Caki2 (cell line): ENCODE results near the gene FAM187B. TPM values are rescaled to one million over a fixed set of nuclear protein-coding genes. Genes with fewer than 3 reads are reported as not detected.
A peak's percentile ranks its signal among the peaks of the same experiment; 100 is the strongest.

ENCODE experiments used
- DNase-seq: peaks from one replicate; pipeline ENCODE4 v3.0.0-alpha.2; 2015; ENCODE audit warnings: low read depth
- in situ Hi-C: cut with HindIII; loops from 2 replicates; pipeline ENCODE4 v1.10.0; 2016; ENCODE audit warnings: low sequenced_read_pairs, low pct_unique_long_range_greater_than_20kb, mixed read lengths
- total RNA-seq: library from RNA; depleted of rRNA; stranded (reverse); fragments of >200 nt; shearing (Covaris generic); gene quantifications from 2 replicates; pipeline ENCODE4 v1.2.3, GENCODE V29; 2014; ENCODE audit warnings: low replicate concordance; rRNA removed

Gene FAM187B
- total RNA-seq = not detected in 2 replicates

GRCh38 chr19:35228177-35228930 lies at the start of gene FAM187B:
Gene FAM187B, minus strand, starts transcription at chr19:35228739. Its CDS starts 59 bp downstream, at chr19:35228680.
- in situ Hi-C loops = no loop called here
- no peak for DNase-seq

DNA sequence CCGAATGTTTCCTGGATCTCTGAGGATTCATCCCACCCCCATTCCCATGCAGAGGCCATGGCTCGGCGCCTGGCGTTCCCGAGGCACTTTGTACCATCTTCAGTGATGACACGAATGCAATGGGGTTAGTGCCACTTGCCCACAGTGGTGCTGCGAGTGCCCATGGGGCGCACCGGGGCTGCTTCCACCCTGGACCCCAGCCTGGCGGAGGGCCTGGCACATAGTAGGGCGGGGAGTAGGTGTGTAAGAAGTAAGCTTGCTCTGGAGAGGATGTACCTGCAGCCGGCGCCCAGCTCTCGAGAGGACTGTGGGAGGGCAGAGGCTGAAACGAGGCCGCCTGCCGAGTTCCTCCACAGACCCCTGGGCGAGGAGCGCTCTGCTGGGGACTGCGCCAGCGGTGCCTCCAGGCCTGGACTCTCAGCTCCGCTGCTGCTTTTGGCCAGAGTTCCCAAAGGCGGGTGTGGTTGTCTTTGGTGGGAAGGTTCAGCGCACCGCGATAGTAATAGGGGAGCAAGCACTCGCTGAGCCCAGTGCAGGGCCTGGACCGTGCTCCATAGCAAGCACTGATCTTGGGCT lies 48.3 kb upstream of the FAM187B start:
- DNase-seq = no peak
- in situ Hi-C loops = no loop called here

- no peak for DNase-seq
- in situ Hi-C loops = no loop called here
These were observed 45.8 kb upstream of the FAM187B start for GRCh38 chr19:35274323-35274722.

- in situ Hi-C loops = no loop called here
- DNase-seq = no peak
These were observed 45.2 kb upstream of the FAM187B start for GRCh38 chr19:35273686-35274259.

DNA sequence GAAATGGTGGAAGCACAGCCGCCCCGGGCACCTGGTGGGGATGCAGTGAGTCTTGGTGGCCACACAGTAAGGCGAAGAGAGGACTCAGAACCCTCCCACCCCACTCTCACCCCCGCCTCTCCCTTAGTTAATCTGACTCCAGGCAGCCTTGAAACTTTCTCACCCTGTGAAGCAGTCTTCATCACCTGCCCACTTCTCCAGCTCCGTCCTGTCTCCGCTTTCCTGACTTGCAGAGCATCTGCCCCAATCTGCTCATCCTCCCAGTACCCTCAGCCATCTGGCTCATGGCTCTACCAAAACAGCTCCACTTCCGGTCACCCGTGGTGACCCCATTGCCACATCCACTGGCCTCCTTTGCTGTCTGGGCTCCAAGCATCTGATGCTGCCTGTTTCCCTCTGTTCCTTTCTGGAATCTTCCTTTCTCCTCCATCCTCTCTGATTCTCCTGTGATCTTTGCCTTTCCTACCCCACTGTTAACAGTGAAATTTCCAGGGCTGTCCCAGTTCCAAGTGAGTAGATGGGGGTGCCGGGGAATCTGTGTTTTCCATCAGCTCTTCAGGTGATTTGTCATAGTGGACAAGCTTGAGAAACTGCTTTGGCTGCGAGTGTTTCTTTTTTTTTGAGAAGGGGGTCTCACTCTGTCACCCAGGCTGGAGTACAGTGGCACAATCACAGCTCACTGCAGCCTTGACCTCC lies 44.6 kb upstream of the FAM187B start:
- DNase-seq = no peak
- in situ Hi-C loops = no loop called here

GRCh38 chr19:35272122-35272719 lies 43.7 kb upstream of the FAM187B start:
- in situ Hi-C loops = no loop called here
- DNase-seq = no peak

- DNase-seq = no peak
- in situ Hi-C loops = no loop called here
These were observed 43.0 kb upstream of the FAM187B start for GRCh38 chr19:35271546-35271945.

DNA sequence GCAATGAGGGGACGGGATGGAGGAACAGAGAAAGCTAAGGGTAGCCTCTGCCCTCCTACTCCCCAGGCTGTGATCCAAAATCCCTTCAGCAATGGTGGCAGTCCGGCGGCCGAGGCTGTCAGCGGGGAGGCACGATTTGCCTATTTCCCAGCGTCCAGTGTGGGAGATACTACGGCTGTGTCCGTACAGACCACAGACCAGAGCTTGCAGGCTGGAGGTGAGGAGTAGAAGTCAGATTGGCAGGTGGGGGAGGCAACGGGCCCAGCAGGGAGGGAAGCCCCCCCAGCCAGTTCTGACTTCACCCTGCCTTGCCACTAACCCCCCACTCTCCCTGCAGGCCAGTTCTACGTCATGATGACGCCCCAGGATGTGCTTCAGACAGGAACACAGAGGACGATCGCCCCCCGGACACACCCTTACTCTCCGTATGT lies 41.9 kb upstream of the FAM187B start:
- in situ Hi-C loops = no loop called here
- DNase-seq = no peak

GRCh38 chr19:35269438-35270117 lies 41.0 kb upstream of the FAM187B start:
- DNase-seq = peak; percentile 87
- in situ Hi-C loops = no loop called here

DNA sequence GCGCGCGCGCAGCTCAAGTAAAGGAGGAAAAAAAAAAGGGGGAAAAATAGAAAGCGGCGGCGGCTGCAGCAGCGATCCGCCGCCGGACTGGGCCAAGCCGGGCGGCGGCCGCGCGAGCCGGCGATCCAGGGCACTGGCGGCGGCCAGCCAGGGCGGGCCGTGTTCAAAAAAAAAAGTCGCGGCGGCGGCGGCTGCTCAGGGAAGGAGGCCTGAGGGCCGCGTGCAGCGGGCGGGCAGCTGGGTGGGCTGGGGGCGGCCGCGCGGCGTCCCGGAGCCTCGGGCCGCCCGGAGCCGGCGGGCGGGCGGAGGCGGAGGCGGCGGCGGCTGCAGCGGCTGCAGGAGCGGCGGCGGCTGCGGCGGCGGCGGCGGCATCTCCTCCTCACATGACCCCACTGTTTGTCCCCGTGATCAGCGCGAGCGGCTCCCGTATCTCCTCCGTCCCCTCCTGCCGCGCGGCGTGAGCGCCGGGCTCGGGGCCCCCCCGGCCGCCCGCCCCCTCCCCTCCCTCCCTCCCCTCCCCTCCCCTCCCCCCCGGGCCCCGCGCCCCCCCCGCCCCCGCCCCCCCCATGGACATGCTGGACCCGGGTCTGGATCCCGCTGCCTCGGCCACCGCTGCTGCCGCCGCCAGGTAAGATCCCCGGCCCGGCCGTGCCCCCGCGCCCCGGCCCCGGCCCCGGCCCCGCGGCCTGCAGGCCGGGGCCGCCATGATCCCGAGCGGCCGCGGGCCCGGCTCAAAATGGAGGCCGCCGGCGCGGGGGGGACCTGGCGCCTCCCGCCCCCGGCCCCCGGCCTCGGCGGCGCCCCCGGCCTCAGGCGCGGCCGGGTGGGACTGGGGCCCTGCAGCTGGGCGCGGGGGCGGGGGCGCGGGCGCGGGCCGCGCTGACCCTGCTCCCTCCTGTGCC lies 40.2 kb upstream of the FAM187B start, which contains the start of gene USF2:
Gene USF2 (plus strand): TSS at position 427 of the 902 bp plus-strand sequence. CDS start 140 bp downstream, at position 567.
- DNase-seq = peak; percentile 63
- in situ Hi-C loops = no loop called here

GRCh38 chr19:35267818-35268535 lies 39.4 kb upstream of the FAM187B start:
- in situ Hi-C loops = no loop called here
- peak; percentile 66 for DNase-seq

DNA sequence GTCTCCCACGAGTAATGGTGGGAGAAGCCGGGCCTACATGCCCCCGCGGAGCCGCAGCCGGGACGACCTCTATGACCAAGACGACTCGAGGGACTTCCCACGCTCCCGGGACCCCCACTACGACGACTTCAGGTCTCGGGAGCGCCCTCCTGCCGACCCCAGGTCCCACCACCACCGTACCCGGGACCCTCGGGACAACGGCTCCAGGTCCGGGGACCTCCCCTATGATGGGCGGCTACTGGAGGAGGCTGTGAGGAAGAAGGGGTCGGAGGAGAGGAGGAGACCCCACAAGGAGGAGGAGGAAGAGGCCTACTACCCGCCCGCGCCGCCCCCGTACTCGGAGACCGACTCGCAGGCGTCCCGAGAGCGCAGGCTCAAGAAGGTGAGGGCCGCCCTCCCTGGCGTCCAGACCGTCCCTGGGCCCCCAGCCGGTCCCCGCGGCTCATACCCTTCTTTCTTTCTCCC lies 38.8 kb upstream of the FAM187B start:
- DNase-seq = no peak
- in situ Hi-C loops = no loop called here

DNA sequence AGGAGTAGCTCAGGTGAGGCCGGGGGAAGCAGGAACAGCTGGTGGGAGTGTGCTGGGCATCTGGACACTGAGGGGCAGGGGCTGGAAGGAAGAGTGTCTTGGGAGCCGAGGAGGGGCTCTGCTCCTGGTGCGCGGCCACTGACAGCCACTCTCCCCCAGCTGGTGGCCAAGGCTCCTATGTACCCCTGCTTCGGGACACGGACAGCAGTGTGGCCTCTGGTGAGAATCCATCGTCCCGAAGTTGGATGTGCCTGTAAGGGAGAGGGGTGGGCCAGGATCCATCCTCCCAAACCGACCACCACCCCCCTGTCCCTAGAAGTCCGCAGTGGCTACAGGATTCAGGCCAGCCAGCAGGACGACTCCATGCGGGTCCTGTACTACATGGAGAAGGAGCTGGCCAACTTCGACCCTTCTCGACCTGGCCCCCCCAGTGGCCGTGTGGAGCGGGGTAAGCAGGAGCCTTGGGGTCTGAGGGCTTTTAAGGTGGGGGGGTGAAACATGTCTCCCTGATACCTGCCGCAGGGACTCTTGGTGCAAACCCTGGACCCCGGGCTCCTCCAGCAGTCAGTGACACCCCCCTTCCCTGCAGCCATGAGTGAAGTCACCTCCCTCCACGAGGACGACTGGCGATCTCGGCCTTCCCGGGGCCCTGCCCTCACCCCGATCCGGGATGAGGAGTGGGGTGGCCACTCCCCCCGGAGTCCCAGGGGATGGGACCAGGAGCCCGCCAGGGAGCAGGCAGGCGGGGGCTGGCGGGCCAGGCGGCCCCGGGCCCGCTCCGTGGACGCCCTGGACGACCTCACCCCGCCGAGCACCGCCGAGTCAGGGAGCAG lies 38.2 kb upstream of the FAM187B start:
- peak; percentile 44 for DNase-seq
- in situ Hi-C loops = no loop called here

GRCh38 chr19:35265900-35266519 lies 37.5 kb upstream of the FAM187B start:
- in situ Hi-C loops = no loop called here
- DNase-seq = no peak
